ENCODE data around the gene RAB10.
"Not testable (repeated sequence)": the region's sequence is repeated elsewhere in the genome, so short reads cannot be mapped to it uniquely, and the experiment has no call there.

The RAB10 gene

DNA sequence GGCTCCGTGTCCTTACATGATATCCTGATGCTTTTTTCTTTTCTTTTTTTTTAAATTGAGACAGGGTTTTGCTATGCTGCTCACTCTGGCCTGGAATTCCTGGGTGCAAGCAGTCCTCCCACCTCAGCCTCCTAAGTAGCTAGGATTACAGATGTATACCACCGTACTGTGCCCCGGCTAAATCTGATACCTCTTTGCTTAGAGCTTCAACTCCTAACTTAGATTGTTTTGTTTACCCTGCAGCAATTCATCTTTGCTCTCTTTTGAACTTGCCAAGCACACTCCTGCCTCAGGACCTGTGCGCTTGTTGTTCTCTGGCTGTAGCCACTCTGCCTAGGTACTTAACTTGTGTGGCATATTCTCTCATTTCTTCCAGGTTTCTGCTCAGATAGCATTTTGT lies 24.5 kb downstream of the RAB10 start:
- no peak for DNase-seq (ENCODE audit: low read depth, low spot score)

DNA sequence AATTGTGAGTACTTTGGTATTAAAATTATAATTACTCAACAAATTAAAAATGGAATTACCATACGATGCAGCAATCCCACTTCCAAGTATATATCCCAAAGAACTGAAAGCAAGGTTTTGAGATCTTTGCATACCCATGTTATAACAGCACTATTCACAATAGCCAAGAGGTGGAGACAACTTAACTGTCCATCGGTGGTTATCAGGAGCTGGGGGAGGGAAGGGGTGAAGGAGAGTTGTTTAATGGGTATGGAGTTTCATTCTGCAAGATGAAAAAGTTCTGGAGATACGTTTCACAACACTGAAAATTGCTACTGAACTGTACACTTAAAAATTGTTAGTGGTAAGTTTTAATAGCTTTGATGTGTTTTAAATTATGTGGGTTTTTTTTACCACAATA lies 25.7 kb downstream of the RAB10 start:
- DNase-seq (ENCODE audit: low read depth, low spot score): no peak

DNA sequence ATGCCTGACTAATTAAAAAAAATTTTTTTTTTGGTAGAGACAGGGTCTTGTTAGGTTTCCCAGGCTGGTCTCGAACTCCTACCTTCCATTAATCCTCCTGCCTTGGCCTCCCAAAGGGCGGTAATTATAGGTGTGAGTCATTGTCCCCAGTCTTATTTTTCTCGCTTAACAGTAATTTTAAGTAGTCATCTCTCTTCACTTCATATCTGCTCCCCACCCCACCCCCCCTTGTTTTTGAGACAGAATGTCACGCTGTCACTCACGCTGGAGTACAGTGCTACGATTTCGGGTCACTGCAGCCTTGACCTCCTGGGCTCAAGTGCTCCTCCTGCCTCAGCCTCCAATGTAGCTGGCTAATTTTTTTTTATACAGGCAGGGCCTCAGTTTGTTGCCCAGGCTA lies 27.7 kb downstream of the RAB10 start:
- no peak for DNase-seq (ENCODE audit: low read depth, low spot score)

DNA sequence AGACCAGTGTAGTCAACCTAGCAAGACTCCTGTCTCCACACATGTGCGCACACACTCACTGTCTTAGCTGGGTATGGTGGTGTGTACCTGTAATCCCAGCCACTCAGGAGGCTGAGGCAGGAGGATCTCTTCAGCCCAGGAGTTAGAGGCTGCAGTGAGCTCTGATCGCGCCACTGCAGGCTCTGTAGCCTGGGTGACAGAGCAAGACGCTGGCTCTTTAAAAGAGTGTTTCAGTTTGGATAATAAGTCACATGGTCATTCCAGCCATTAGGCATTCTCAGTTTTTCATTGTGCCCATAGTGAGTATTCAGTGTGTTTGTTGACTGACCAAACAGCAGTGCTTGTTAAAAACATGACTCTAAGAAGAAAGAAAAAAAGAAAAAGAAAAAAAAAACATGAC lies 31.0 kb downstream of the RAB10 start:
- DNase-seq (ENCODE audit: low read depth, low spot score): no peak

DNA sequence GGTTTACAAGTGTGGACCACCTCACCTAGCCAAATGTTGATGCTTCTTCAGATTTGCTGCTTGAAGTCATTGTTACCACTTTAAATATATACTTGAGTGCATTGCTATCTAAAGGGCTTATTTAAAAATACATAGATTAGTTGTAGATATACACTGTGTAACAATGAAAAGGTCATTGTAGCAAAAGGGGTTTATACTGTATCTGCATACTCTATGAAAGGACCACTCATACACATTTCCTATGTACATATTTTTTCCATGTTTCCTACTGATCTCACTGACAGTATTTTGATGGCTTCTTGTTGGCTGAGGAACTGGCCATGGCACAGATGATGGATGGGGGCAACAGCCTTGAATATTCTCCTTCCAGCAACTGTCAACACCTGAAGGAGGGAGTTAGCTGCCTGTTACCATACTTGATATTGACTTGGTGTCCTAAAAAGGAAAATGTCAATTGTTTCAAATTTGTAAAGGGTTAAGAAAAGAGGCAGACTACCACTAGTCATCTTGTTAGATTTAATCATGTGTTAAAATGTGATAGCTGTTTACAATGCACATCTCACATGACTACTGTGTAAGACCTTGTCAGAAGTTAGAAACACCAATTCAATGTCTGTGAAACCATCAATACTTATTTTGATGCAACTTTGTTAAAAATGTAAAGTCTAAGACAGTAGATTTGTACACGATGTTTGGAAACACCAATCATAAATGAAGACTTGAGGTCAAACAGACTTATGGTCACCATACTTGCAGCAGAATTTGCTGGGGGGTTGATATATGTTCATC lies 33.5 kb downstream of the RAB10 start:
- no peak for DNase-seq (ENCODE audit: low read depth, low spot score)

DNA sequence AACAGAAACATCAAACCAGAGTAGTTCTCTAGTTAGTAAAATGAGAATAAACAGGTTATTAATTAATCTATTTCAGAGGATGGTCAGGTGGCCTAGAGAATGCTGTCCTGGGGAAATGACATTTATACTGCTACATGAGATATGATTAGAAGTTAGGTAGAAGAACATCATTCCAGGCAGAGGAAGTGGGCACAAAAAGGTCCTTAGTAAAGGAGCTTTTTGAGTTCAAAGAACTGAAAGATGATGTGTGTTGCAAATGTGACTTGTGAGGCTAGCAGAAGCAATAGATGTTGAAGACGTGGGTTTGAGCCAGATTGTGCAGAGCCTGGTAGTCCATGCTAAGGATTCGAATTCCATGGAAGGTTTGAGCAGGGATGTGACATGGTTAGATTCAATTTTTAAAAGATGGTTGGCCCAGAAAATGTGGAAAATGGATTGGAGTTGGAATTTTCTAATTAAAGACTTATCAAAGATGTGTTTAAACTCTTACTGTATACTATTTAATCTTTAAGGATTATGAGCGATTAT lies 34.2 kb downstream of the RAB10 start:
- DNase-seq (ENCODE audit: low read depth, low spot score): no peak

DNA sequence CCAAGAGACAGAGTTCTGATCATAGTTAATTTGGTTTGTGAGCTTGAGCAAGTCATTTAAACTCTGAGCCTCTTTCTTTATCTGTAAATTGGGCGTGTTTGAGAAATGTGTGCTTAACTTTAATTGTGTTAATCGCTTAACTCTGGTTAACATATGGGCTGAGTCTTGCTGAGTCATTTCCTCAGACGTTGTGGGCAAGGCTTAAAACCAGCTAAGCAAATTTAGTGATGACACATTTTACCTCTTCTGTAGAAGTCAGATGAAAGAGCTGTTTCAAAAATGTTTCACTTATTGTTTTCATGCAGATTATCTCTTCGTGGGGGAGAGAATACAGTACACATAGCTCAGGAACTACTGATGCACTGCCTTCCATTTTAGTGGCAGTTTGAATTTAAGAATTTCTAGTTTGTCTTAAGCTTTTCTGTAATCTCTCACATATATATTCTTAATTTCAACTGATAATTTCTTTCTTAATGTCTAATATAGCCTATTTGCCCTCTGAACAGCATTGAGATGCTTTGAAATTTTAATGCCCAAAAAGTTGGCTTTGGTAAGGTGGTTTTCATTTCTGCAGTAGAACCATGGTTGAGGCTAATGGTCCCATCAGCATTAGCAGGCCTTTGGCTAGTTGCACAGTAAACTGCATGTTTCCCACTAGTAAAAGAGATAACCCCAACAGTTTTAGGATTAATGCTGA lies 34.9 kb downstream of the RAB10 start:
- DNase-seq (ENCODE audit: low read depth, low spot score): no peak

DNA sequence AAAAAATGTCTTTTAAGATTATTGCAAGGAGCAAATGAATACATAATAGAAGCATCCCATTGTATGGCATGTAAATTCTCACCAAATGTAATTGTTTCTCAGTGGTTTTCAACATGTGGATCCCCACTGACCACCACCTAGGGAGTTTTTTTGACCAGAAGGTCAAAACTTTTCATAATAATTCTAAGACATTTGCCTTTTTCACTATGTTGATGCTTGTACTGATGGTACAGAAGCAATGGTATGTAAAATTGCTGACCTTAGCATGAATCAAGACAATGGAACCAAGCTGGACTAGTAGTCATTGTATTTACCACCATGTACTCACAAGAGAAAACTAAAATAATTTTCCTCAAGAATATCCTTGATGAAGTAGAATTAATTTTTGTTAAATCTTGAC lies 36.8 kb downstream of the RAB10 start:
- no peak for DNase-seq (ENCODE audit: low read depth, low spot score)

DNA sequence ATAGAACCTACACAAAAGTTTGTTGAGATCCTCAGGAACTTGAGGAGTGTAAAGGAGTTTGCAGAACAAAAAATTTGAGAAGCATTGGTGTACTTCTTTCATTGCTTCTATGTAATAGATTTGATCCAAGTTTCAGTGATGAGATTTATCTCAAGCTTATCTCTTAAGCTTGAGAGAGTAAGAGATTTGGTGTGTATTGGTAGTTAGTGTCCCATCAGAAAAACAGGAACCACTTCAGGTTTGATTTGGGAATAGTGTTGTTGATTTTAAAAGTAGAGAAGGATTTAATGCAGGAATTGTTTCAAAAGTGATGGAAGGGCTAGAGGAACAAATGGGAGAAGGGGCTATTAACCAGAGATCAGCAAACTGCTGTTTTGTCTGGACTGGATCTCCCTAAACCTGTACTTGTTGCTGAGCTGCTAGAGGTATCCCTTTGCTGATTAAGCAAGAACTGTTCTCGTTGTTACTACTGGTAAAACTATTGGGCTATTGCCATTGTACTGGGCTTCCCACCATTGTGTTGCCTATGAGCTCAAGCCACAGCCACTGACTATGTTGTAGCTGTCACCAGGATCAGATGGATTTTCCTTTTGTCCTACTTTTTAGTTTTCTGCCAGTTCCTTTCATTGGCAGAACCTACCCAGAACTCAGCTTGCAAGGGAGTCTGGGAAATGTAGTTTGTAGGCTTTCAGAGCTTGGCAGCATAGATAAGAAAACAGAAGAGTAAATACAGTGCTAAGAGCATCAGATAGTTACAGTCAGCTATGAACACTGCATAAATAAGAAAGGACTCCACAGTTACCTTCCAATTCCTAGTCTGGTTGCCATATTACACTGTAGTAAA lies 39.3 kb downstream of the RAB10 start:
- no peak for DNase-seq (ENCODE audit: low read depth, low spot score)

DNA sequence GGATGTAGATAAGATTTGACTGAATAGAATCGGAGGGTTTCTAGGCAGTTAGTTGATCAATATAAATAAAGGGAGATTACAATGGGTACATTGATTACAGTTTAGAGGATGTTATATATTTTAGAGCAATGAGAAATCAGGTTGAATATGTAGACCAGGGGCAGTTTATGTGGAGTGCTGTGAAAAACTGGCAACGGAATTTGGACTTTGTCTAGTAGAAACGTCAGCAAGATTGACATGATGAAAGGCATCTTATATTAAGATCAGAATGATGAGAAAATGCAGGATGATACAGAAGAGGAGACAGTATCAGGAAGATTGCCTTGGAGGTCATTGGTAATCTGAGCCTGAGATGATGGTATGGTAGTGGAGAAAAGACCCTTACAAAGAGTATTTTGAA lies 39.9 kb downstream of the RAB10 start:
- DNase-seq (ENCODE audit: low read depth, low spot score): no peak

DNA sequence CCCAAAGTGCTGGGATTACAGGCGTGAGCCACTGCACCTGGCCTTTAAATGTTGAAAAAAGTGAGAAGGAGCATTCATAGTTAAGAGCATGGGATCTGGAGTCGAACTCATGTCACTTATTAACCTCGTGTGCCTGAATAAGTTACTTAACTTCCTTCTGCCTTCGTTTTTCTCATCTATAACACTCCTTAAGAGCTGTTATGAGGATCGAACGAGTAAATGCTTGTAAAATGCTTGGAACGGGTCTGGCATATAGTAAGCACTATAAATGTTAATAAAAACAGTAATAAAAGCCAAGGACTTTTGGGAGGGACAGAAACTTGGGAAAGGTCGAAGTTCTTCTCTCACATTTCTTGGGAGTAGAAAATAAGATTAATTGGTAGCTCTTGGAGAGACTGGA lies 40.8 kb downstream of the RAB10 start:
- DNase-seq (ENCODE audit: low read depth, low spot score): no peak

DNA sequence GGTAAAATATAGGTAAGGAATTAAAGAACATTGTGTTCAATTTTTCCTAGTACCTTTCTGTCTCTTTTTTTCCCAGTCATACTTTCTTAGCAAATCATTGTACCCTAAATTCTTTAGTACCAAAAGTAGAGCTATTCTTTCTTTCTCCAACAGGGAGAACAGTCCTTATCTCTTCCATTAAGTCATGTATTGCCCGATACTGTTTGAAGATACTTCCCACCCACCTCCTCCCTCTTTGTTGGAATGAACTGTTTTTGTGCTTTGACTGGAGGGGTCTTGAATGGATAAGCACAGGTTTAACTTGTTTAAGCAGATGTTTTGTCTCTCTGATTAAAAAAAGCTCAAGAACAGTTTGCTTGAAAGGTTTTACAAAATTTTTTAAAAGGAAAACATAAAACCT lies 41.3 kb downstream of the RAB10 start:
- no peak for DNase-seq (ENCODE audit: low read depth, low spot score)

DNA sequence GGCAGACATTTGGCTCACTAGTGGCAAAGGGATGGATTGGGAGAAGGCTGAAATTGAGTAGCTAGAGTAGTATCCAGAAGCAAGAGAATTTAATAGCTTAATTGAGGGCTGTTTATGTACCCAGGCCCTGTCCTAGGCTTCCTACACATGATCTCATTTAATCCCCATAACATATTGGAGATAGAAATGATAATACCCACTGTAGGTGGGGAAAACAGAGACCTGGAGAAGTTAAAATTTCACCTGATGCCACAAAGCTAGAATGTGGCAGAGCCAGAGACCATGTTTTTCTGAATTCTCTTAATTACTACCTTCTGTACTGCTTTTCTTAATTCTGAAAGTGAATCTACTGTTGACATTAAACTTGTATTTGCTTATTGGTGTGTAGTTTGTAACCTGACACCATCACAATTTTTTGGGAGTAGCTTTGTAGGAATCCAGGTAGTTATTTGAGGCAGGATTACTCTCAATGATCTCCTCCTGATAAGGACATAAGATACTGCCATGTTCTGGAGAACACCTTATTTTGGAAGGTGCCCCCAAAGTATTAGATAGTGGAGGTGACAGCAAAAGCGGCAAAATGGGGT lies 42.2 kb downstream of the RAB10 start:
- DNase-seq (ENCODE audit: low read depth, low spot score): no peak

DNA sequence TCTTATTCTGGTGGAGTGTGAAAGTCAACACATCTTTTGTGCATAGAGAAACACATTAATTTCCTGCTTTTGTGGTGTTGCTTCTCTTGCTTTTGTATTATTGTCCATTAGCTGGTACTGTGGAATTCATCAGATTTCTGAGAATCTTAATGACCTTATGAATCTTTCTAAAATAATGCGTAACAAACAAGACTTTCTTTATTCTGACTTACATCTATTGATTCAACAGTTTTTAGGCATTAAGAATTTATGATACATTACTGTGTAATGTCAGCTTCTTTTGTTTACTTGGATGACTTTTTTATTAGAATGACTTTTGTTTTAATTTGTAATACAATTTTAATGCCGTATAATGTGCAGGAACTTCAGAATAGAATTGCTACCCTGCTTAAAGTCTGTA lies 43.4 kb downstream of the RAB10 start:
- DNase-seq (ENCODE audit: low read depth, low spot score): no peak

DNA sequence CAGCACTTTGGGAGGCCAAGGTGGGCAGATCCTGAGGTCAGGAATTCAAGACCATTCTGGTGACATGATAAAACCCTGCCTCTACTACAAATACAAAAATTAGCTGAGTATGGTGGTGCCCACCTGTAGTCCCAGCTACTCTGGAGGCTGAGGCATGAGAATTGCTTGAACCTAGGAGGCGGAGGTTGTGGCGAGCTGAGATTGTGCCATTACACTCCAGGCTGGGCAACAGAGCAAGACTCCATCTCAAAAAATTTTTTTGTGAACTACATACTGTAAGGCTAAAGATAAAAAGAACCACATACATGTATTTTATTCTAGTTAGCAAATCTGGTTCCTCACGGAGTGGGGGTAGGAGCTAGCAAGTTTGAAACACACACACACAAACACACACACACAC lies 45.1 kb downstream of the RAB10 start:
- no peak for DNase-seq (ENCODE audit: low read depth, low spot score)

DNA sequence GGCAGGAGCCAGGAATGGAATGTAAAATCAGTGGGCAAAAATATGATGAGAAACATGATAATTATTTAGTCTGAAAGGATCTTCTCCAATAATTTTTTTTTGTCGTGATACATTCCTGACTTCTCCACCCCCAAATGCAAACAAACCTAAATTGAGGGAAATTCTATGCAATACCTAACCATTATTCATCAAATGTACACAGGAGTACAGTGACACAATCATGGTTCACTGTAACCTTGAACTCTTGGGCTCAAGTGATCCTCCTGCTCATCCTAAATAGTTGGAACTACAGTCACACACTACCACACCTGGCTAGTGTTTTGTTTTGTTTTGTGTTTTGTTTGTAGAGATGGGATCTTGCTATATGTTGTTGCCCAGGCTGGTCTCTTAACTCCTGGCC lies 46.5 kb downstream of the RAB10 start:
- DNase-seq (ENCODE audit: low read depth, low spot score): no peak

DNA sequence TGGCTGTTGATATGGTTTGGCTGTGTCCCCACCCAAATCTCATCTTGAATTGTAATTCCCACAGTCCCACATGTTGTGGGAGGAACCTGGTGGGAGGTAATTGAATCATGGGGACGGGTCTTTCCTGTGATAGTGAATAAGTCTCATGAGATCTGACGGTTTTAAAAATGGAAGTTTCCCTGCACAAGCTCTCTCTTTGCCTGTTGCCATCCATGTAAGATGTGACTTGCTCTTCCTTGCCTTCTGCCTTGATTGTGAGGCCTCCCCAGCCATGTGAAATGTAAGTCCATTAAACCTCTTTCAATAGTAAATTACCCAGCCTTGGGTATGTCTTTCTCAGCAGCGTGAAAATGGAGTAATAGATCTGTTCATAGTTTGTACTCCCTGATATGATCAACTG lies 47.0 kb downstream of the RAB10 start:
- DNase-seq (ENCODE audit: low read depth, low spot score): not testable (repeated sequence)

DNA sequence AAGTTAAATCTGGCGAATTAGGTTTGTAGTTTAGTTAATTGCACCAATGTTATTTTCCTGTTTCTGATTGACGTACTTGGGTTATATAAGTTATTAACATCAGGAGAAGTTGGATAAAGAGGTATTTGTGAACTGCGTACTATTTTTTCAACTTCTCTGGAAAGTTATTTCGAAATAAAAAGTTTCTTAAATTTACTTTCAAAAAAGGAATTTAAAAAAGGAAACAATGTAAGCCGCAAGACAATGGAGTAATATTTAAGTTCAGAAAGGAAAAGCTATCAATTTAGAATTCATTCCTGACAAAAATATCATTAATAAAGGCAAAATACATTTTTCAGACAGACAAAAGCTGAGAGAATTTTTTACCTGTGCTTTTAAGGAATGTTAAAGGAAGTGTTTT lies 47.7 kb downstream of the RAB10 start:
- no peak for DNase-seq (ENCODE audit: low read depth, low spot score)

DNA sequence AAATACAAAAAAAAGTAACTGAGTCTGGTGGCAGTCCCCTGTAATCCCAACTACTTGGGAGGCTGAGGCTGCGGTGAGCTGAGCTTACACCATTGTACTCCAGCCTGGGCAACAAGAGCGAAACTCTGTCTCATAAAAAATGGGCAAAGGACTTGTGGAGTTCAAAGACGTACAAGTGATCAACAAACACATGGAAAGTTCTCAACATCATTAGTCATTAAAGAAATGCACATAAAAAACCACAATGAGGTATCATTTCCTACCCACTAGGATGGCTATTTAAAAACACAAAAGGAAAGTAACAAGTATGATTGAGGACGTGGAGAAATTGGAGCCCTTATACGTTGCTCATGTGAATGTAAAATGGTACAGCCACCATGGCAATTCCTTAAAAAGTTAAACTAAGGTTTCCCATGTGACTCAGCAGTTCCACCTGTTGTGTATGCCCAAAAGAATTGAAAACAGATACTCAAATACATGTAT lies 52.3 kb downstream of the RAB10 start:
- no peak for DNase-seq (ENCODE audit: low read depth, low spot score)

DNA sequence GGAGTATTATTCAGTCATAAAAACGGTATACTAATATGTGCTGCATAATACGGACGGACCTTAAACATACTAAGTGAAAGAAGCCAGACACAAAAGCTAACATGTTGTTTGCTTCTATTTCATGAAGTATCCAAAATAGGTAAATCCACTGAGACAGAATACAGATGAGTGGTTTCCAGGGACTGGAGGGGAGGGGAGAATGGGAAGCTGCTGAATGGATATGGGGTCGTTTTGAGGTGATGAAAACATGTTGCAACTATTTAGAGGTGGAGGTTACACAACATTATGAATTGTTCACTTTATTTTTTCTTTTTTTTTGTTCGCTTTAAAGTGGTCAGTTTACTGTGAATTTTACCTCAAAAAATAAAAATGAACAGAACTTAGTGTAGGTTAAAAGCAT lies 52.9 kb downstream of the RAB10 start:
- no peak for DNase-seq (ENCODE audit: low read depth, low spot score)

DNA sequence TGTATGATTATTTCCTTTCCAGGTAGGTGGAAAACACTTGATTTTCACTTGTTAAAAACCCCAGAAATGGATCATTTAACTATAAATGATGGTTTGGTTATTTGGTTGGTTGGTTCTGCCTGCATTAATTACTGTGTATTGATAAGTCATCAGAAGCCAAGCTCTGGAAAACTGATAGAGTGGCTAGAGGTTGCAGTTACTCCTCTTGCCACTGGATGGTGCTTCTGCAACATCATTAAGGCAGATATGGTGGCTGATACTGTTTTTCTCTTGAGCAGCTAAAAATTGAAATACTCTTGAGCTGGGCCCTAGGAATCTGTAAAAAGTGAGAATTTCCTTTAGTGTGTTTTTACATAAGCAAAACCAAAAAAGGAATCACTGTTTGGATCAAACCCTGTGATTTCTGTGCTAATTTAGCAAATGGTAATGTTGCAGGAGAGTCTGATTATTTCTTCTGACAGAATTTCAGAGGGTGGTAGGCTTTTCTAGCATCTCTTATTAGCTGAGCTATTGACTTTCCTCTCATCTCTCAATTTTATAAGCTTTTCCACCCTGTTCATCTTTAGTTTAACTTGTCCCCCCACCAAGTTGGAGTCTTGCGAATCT lies 54.3 kb downstream of the RAB10 start:
- no peak for DNase-seq (ENCODE audit: low read depth, low spot score)
